Keratinocyte (primary cell): Measurements from ENCODE around the gene ALK. TPM values are rescaled to one million over a fixed set of nuclear protein-coding genes. Genes with fewer than 3 reads are reported as not detected.

Experiments used
- DNase-seq: peaks from one replicate; pipeline ENCODE4 v3.0.0-alpha.2; 2011; ENCODE audit warnings: low read depth, missing footprints, low spot score
- FAIRE-seq: peaks from 2 replicates; lab custom pipeline; 2011; peaks lifted over from hg19 to GRCh38; lab: Jason Lieb, UNC
- H2AFZ ChIP-seq: 2 replicates; pipeline ENCODE4 v1.6.0; 2012; ENCODE audit warnings: low read length, control low read depth, inconsistent platforms; ENCODE audit not compliant: control insufficient read depth
- H3K27ac ChIP-seq: 2 replicates; pipeline ENCODE4 v1.5.1; 2011; ENCODE audit warnings: low read length; ENCODE audit not compliant: control insufficient read depth, insufficient read depth
- H3K27me3 ChIP-seq: 3 replicates; pipeline ENCODE4 v1.6.0; 2011; ENCODE audit warnings: low read length; ENCODE audit not compliant: control insufficient read depth, insufficient read depth; ENCODE audit errors: extremely low read depth
- H3K36me3 ChIP-seq, 2 experiments: 2 replicates in 1 of 2; 3 replicates in 1 of 2; pipeline ENCODE4 v1.5.1; 2011; ENCODE audit warnings: low read length in 2 of 2, mild to moderate bottlenecking in 1 of 2; ENCODE audit not compliant: control insufficient read depth in 2 of 2, insufficient read depth in 2 of 2; ENCODE audit errors: extremely low read depth in 1 of 2
- H3K4me1 ChIP-seq: 3 replicates; pipeline ENCODE4 v1.5.1; 2011; ENCODE audit warnings: low read length; ENCODE audit not compliant: control insufficient read depth, insufficient read depth; ENCODE audit errors: extremely low read depth
- H3K4me2 ChIP-seq: 3 replicates; pipeline ENCODE4 v1.6.0; 2011; ENCODE audit warnings: low read depth, low read length; ENCODE audit not compliant: control insufficient read depth, insufficient read depth; ENCODE audit errors: extremely low read depth
- H3K4me3 ChIP-seq, 3 experiments: fragments of 200-600 bp in 1 of 3; sonication (generic) in 1 of 3; 2 replicates in 2 of 3; 3 replicates in 1 of 3; pipeline ENCODE4 v1.5.1; 2011 to 2016; ENCODE audit warnings: low read length in 3 of 3, mild to moderate bottlenecking in 3 of 3, control low read depth in 2 of 3, inconsistent platforms in 1 of 3, low read depth in 1 of 3, mixed read lengths in 1 of 3, mixed run types in 1 of 3, moderate library complexity in 1 of 3; ENCODE audit not compliant: control insufficient read depth in 2 of 3, insufficient read depth in 2 of 3; ENCODE audit errors: extremely low read depth in 1 of 3
- H3K79me2 ChIP-seq: 2 replicates; pipeline ENCODE4 v1.6.0; 2012; ENCODE audit warnings: low read length; ENCODE audit not compliant: control insufficient read depth, insufficient read depth
- H3K9ac ChIP-seq: 3 replicates; pipeline ENCODE4 v1.6.0; 2011; ENCODE audit warnings: low read length; ENCODE audit not compliant: control insufficient read depth, insufficient read depth; ENCODE audit errors: extremely low read depth
- H3K9me1 ChIP-seq: 3 replicates; pipeline ENCODE4 v1.6.0; 2011; ENCODE audit warnings: low read length; ENCODE audit not compliant: control insufficient read depth, insufficient read depth; ENCODE audit errors: extremely low read depth
- H3K9me3 ChIP-seq: 2 replicates; pipeline ENCODE4 v1.5.1; 2012; ENCODE audit warnings: low read depth, low read length; ENCODE audit not compliant: control insufficient read depth
- H4K20me1 ChIP-seq: 3 replicates; pipeline ENCODE4 v1.6.0; 2011; ENCODE audit warnings: low read length; ENCODE audit not compliant: control insufficient read depth, insufficient read depth; ENCODE audit errors: extremely low read depth
- CTCF ChIP-seq, 3 experiments: IDR thresholded peaks in 1 of 3; conservative IDR thresholded peaks in 1 of 3; optimal IDR thresholded peaks in 1 of 3; 2 replicates in 2 of 3; 3 replicates in 1 of 3; pipeline versions ENCODE3 to v1.5.1; 2011; ENCODE audit warnings: low read length in 3 of 3, mild to moderate bottlenecking in 3 of 3, moderate library complexity in 2 of 3, control low read depth in 1 of 3, inconsistent platforms in 1 of 3; ENCODE audit not compliant: insufficient read depth in 2 of 3; ENCODE audit errors: extremely low read depth in 1 of 3
- EZH2 ChIP-seq: IDR thresholded peaks from one replicate; pipeline ENCODE4 v1.6.1; 2012; ENCODE audit warnings: inconsistent platforms, mild to moderate bottlenecking, low read length, moderate library complexity
- dilution Hi-C: fragments of 300-500 bp; cut with MboI; formaldehyde crosslinking; loops from one replicate; pipeline ENCODE4 v1.7.0; 2020; ENCODE audit warnings: low sequenced_read_pairs; ENCODE audit not compliant: extremely low pct_ligation_motif_present
- polyA plus RNA-seq, 5 experiments: library from polyadenylated mRNA; depleted of rRNA in 3 of 5; stranded (reverse) in 3 of 5; stranded (forward) in 1 of 5; unstranded in 1 of 5; fragments of >200 nt; gene quantifications; 1 replicate in 1 of 5; 2 replicates in 3 of 5; 3 replicates in 1 of 5; pipeline versions ENCODE4 v1.2.1 to v1.2.3, GENCODE V29; 2011 to 2012; ENCODE audit warnings: missing spikeins in 2 of 5, low read depth in 1 of 5, low replicate concordance in 1 of 5

ALK gene
- polyA plus RNA-seq, 1 donor (not counting 4 experiments of a cell fraction or from before 2014, with no cell fraction given): not detected

GRCh38 chr2:29332540-29332939, 588.8 kb downstream of the ALK start:
- Histone ChIP-seq H3K27me3 (no peaks in the 10 kb centered on the region), H3K4me2 (no peak overlapping the region), H2AFZ (no peak overlapping the region), H3K4me3 (no peak overlapping the region), H3K27ac (no peak overlapping the region), H3K4me1 (no peaks in the 10 kb centered on the region), H3K9me1 (no peaks in the 10 kb centered on the region), H3K36me3 (no peaks in the 10 kb centered on the region), H3K79me2 (no peaks in the 10 kb centered on the region), H3K9me3 (no peaks in the 10 kb centered on the region), H3K9ac (no peak overlapping the region), H4K20me1 (no peaks in the 10 kb centered on the region)
- TF ChIP-seq CTCF (optimal IDR thresholded peaks at IDR 0.05 in 1 of 3, IDR thresholded peaks at IDR 0.05 in 1 of 3, conservative IDR thresholded peaks at IDR 0.05 in 1 of 3; ENCODE audit: extremely low read depth in 1 of 3, insufficient read depth in 2 of 3, low read length in 3 of 3) (no peak), EZH2 (no peak)
- DNase-seq: no peak
- dilution Hi-C loops: no loop called here
- no peak for FAIRE-seq

- Histone ChIP-seq H4K20me1 (no peaks in the 10 kb centered on the region), H3K9me3 (no peaks in the 10 kb centered on the region), H3K4me2 (no peak overlapping the region), H3K27ac (no peak overlapping the region), H3K36me3 (no peaks in the 10 kb centered on the region), H3K4me3 (no peak overlapping the region), H3K27me3 (peaks cover 3% of the 10 kb centered on the region), H3K9ac (no peak overlapping the region), H3K9me1 (peaks cover 4% of the 10 kb centered on the region), H2AFZ (no peak overlapping the region), H3K79me2 (no peaks in the 10 kb centered on the region), H3K4me1 (peaks cover 14% of the 10 kb centered on the region)
- FAIRE-seq: no peak
- no peak for DNase-seq
- TF ChIP-seq CTCF (optimal IDR thresholded peaks at IDR 0.05 in 1 of 3, IDR thresholded peaks at IDR 0.05 in 1 of 3, conservative IDR thresholded peaks at IDR 0.05 in 1 of 3; ENCODE audit: extremely low read depth in 1 of 3, insufficient read depth in 2 of 3, low read length in 3 of 3): peak; percentile 24 to 56 (median 52)
- no peak for TF ChIP-seq EZH2
- dilution Hi-C loops: no loop called here
Observed at GRCh38 chr2:29329899-29330298, 591.5 kb downstream of the ALK start.
